ENCODE data around the gene PRICKLE2. TPM values are rescaled to one million over a fixed set of nuclear protein-coding genes. Genes with fewer than 3 reads are reported as not detected.
"Not testable (repeated sequence)": the region's sequence is repeated elsewhere in the genome, so short reads cannot be mapped to it uniquely, and the experiment has no call there.

The PRICKLE2 gene
- total and polyA plus RNA-seq, 2 experiments from 2014 or later, result 8.5 to 30.3 TPM

GRCh38 chr3:64093825-64094712 is 131.2 kb downstream of the PRICKLE2 start:
- DNase-seq (ENCODE audit: low spot score), result no peak
- Histone ChIP-seq H3K27me3 (no peaks in the 10 kb centered on the region), H3K4me2 (no peak overlapping the region), H3K9me3 (ENCODE audit: low read depth) (no peaks in the 10 kb centered on the region), H3K27ac (peak overlapping the region; percentile 56), H3K4me3 (no peak overlapping the region), H3K36me3 (replicated peaks; ENCODE audit: insufficient read depth, low read depth) (no peaks in the 10 kb centered on the region), H3K9me2 (replicated peaks; ENCODE audit: insufficient read depth) (no peaks in the 10 kb centered on the region), H4K20me1 (ENCODE audit: insufficient read depth, poor library complexity, severe bottlenecking) (no peaks in the 10 kb centered on the region), H3K4me1 (ENCODE audit: insufficient read depth) (peaks cover under 1% of the 10 kb centered on the region), H2AFZ (no peak overlapping the region), H3K79me2 (no peaks in the 10 kb centered on the region)
- TF ChIP-seq EZH2phosphoT487 (IDR thresholded peaks at IDR 0.05; ENCODE audit: low read depth, severe bottlenecking, unreplicated experiment) (no peak), EZH2 (IDR thresholded peaks at IDR 0.05; ENCODE audit: borderline replicate concordance) (no peak), CTCF (IDR thresholded peaks at IDR 0.05; ENCODE audit: poor library complexity) (no peak)
- WGBS (ENCODE audit: low lambda C conversion rate, missing lambda C conversion rate), result 75% methylated on average over 3 of the region's 3 CpGs

- DNase-seq (ENCODE audit: low spot score), result no peak
- H3K79me2 ChIP-seq, result no peaks in the 10 kb centered on the region
- TF ChIP-seq EZH2phosphoT487 (IDR thresholded peaks at IDR 0.05; ENCODE audit: low read depth, severe bottlenecking, unreplicated experiment), result no peak
- TF ChIP-seq CTCF (IDR thresholded peaks at IDR 0.05; ENCODE audit: poor library complexity), result no peak
- no peak for TF ChIP-seq EZH2 (IDR thresholded peaks at IDR 0.05; ENCODE audit: borderline replicate concordance)
- H4K20me1 ChIP-seq (ENCODE audit: insufficient read depth, poor library complexity, severe bottlenecking), result no peaks in the 10 kb centered on the region
- no peaks in the 10 kb centered on the region for H3K36me3 ChIP-seq (replicated peaks; ENCODE audit: insufficient read depth, low read depth)
- H3K27ac ChIP-seq, result peak overlapping the region; percentile 33
- no peak overlapping the region for H3K4me2 ChIP-seq
- H3K4me1 ChIP-seq (ENCODE audit: insufficient read depth), result peaks cover 9% of the 10 kb centered on the region
- no peaks in the 10 kb centered on the region for H3K9me3 ChIP-seq (ENCODE audit: low read depth)
- no peaks in the 10 kb centered on the region for H3K27me3 ChIP-seq
- H3K4me3 ChIP-seq, result no peak overlapping the region
- no peaks in the 10 kb centered on the region for H3K9me2 ChIP-seq (replicated peaks; ENCODE audit: insufficient read depth)
- H2AFZ ChIP-seq, result no peak overlapping the region
These were observed 132.1 kb downstream of the PRICKLE2 start for GRCh38 chr3:64093211-64093610.

- no peaks in the 10 kb centered on the region for H3K27me3 ChIP-seq
- no peak overlapping the region for H3K4me3 ChIP-seq
- no peak overlapping the region for H2AFZ ChIP-seq
- DNase-seq (ENCODE audit: low spot score), result no peak
- H3K27ac ChIP-seq, result no peak overlapping the region
- no peaks in the 10 kb centered on the region for H3K36me3 ChIP-seq (replicated peaks; ENCODE audit: insufficient read depth, low read depth)
- no peaks in the 10 kb centered on the region for H4K20me1 ChIP-seq (ENCODE audit: insufficient read depth, poor library complexity, severe bottlenecking)
- H3K9me2 ChIP-seq (replicated peaks; ENCODE audit: insufficient read depth), result no peaks in the 10 kb centered on the region
- TF ChIP-seq EZH2 (IDR thresholded peaks at IDR 0.05; ENCODE audit: borderline replicate concordance) (no peak), EZH2phosphoT487 (IDR thresholded peaks at IDR 0.05; ENCODE audit: low read depth, severe bottlenecking, unreplicated experiment) (no peak)
- H3K79me2 ChIP-seq, result no peaks in the 10 kb centered on the region
- no peaks in the 10 kb centered on the region for H3K9me3 ChIP-seq (ENCODE audit: low read depth)
- 100% methylated on average over 1 of the region's 1 CpG for WGBS (ENCODE audit: low lambda C conversion rate, missing lambda C conversion rate)
- H3K4me2 ChIP-seq, result no peak overlapping the region
- peaks cover 14% of the 10 kb centered on the region for H3K4me1 ChIP-seq (ENCODE audit: insufficient read depth)
These were observed 133.8 kb downstream of the PRICKLE2 start for GRCh38 chr3:64091501-64091900.

GRCh38 chr3:64089386-64089785 is 135.9 kb downstream of the PRICKLE2 start:
- H3K4me1 ChIP-seq (ENCODE audit: insufficient read depth), result peaks cover 14% of the 10 kb centered on the region
- H3K4me2 ChIP-seq; H3K4me3 ChIP-seq; H3K27me3 ChIP-seq; H4K20me1 ChIP-seq (ENCODE audit: insufficient read depth, poor library complexity, severe bottlenecking); H3K79me2 ChIP-seq; H3K36me3 ChIP-seq (replicated peaks; ENCODE audit: insufficient read depth, low read depth); H3K9me2 ChIP-seq (replicated peaks; ENCODE audit: insufficient read depth); H2AFZ ChIP-seq; H3K9me3 ChIP-seq (ENCODE audit: low read depth): not testable (repeated sequence)
- WGBS (ENCODE audit: low lambda C conversion rate, missing lambda C conversion rate), result 38% methylated on average over 4 of the region's 4 CpGs
- peak; percentile 36 for DNase-seq (ENCODE audit: low spot score)
- H3K27ac ChIP-seq, result peak overlapping the region; percentile 17

Data from hepatocyte (in vitro differentiated cells).